ENCODE data around the gene SERTAD3. TPM values are rescaled to one million over a fixed set of nuclear protein-coding genes. Genes with fewer than 3 reads are reported as not detected.

SERTAD3 gene
- total RNA-seq, 1 donor from 2014 or later: 9.8 TPM

GRCh38 chr19:40424637-40425449 is 19.3 kb downstream of the SERTAD3 start:
- DNase-seq: no peak

GRCh38 chr19:40423938-40424337 is 20.2 kb downstream of the SERTAD3 start:
- DNase-seq: no peak

GRCh38 chr19:40422748-40423566 is 21.2 kb downstream of the SERTAD3 start:
- DNase-seq: no peak

GRCh38 chr19:40421993-40422747 is 22.0 kb downstream of the SERTAD3 start:
- DNase-seq: no peak

- DNase-seq: peak; percentile 92
These were observed 23.1 kb downstream of the SERTAD3 start for GRCh38 chr19:40420766-40421765.

- no peak for DNase-seq
These were observed 23.7 kb downstream of the SERTAD3 start for GRCh38 chr19:40420451-40420765.

- DNase-seq: no peak
These were observed 24.4 kb downstream of the SERTAD3 start for GRCh38 chr19:40419780-40420179.

- no peak for DNase-seq
These were observed 25.0 kb downstream of the SERTAD3 start for GRCh38 chr19:40419066-40419612.

GRCh38 chr19:40418040-40418439 is 26.1 kb downstream of the SERTAD3 start:
- DNase-seq: no peak

- no peak for DNase-seq
These were observed 26.5 kb downstream of the SERTAD3 start for GRCh38 chr19:40417643-40417981.

GRCh38 chr19:40416918-40417642 is 27.1 kb downstream of the SERTAD3 start:
- no peak for DNase-seq

- no peak for DNase-seq
These were observed 28.4 kb downstream of the SERTAD3 start for GRCh38 chr19:40415768-40416167.

GRCh38 chr19:40414542-40415535 is 29.3 kb downstream of the SERTAD3 start:
- DNase-seq: no peak

- DNase-seq: no peak
These were observed 30.8 kb downstream of the SERTAD3 start, which contains the start of gene PRX for GRCh38 chr19:40413291-40413845. Gene PRX (minus strand): TSS chr19:40413378. CDS start chr19:40407932, 5,446 bp downstream.

- DNase-seq: no peak
These were observed 31.3 kb downstream of the SERTAD3 start for GRCh38 chr19:40412866-40413265.

- DNase-seq: no peak
These were observed 32.1 kb downstream of the SERTAD3 start for GRCh38 chr19:40411958-40412499.

- DNase-seq: no peak
These were observed 32.9 kb downstream of the SERTAD3 start for GRCh38 chr19:40411125-40411842.

- no peak for DNase-seq
These were observed 34.1 kb downstream of the SERTAD3 start for GRCh38 chr19:40410030-40410389.

Measured in occipital lobe (tissue), 2 donors.